CD14-positive monocyte (primary cell): ENCODE results near the gene SPPL3. TPM values are rescaled to one million over a fixed set of nuclear protein-coding genes. Genes with fewer than 3 reads are reported as not detected.

ENCODE experiments used
- DNase-seq, 3 donors: peaks; one replicate each; pipeline ENCODE4 v3.0.0-alpha.2; 2011 to 2022
- H2AFZ ChIP-seq: 2 replicates; pipeline ENCODE4 v1.6.0; 2012; ENCODE audit warnings: mild to moderate bottlenecking, low read depth, low read length, inconsistent platforms; ENCODE audit not compliant: insufficient read depth, poor library complexity, severe bottlenecking
- H3K27ac ChIP-seq, 2 donors: 1 replicate in 1 of 2; 2 replicates in 1 of 2; pipeline ENCODE4 v1.5.1; 2012 to 2013; ENCODE audit warnings: low read length in 2 of 2, control low read depth in 1 of 2, inconsistent platforms in 1 of 2, low read depth in 1 of 2, mild to moderate bottlenecking in 1 of 2
- H3K27me3 ChIP-seq, 2 donors: one replicate each; pipeline versions ENCODE4 v1.6.0 to v1.6.1; 2011 to 2013; ENCODE audit warnings: low read length in 2 of 2; ENCODE audit not compliant: control insufficient read depth in 2 of 2, insufficient read depth in 2 of 2
- H3K36me3 ChIP-seq, 2 donors: replicated peaks in 1 of 2; 1 replicate in 1 of 2; 2 replicates in 1 of 2; pipeline versions ENCODE4 v1.5.1 to v1.6.1; 2012 to 2013; ENCODE audit warnings: low read length in 2 of 2, control low read depth in 1 of 2, inconsistent platforms in 1 of 2, mild to moderate bottlenecking in 1 of 2; ENCODE audit not compliant: insufficient read depth in 2 of 2, control insufficient read depth in 1 of 2
- H3K4me1 ChIP-seq, 2 donors: 1 replicate in 1 of 2; 2 replicates in 1 of 2; pipeline versions ENCODE4 v1.5.1 to v1.6.1; 2012 to 2013; ENCODE audit warnings: low read length in 2 of 2, control low read depth in 1 of 2, inconsistent platforms in 1 of 2, mild to moderate bottlenecking in 1 of 2, moderate library complexity in 1 of 2; ENCODE audit not compliant: insufficient read depth in 2 of 2, control insufficient read depth in 1 of 2
- H3K4me2 ChIP-seq: replicated peaks from 2 replicates; pipeline ENCODE3; 2012; ENCODE audit warnings: low read length, moderate library complexity, mild to moderate bottlenecking; ENCODE audit not compliant: poor library complexity, severe bottlenecking; ENCODE audit errors: extremely low read depth
- H3K4me3 ChIP-seq, 3 experiments: fragments of 200-600 bp in 1 of 3; sonication (generic) in 1 of 3; replicated peaks in 1 of 3; 1 replicate in 2 of 3; 2 replicates in 1 of 3; pipeline ENCODE4 v1.5.1; 2011 to 2013; ENCODE audit warnings: low read length in 3 of 3, mild to moderate bottlenecking in 3 of 3, control low read depth in 2 of 3, low read depth in 2 of 3, inconsistent platforms in 1 of 3, moderate library complexity in 1 of 3
- H3K79me2 ChIP-seq: 2 replicates; pipeline ENCODE4 v1.6.0; 2012; ENCODE audit warnings: mild to moderate bottlenecking, control low read depth, inconsistent platforms, low read length, moderate library complexity; ENCODE audit not compliant: insufficient read depth
- H3K9ac ChIP-seq: 2 replicates; pipeline ENCODE4 v1.6.0; 2017; ENCODE audit warnings: low read length, mild to moderate bottlenecking; ENCODE audit not compliant: insufficient read depth, poor library complexity, severe bottlenecking
- H3K9me3 ChIP-seq, 2 donors: replicated peaks in 1 of 2; 1 replicate in 1 of 2; 2 replicates in 1 of 2; pipeline versions ENCODE4 v1.5.1 to v1.6.1; 2012 to 2013; ENCODE audit warnings: low read length in 2 of 2, control low read depth in 1 of 2; ENCODE audit not compliant: control insufficient read depth in 1 of 2, insufficient read depth in 1 of 2
- H4K20me1 ChIP-seq: 2 replicates; pipeline ENCODE4 v1.6.0; 2012; ENCODE audit warnings: mild to moderate bottlenecking, low read length, control low read depth, moderate library complexity; ENCODE audit not compliant: insufficient read depth
- H3K27ac Mint-ChIP-seq, 7 donors: one replicate each; pipeline ENCODE4 v1.8.0; 2020; ENCODE audit warnings: mild to moderate bottlenecking in 7 of 7, mixed read lengths in 7 of 7, moderate library complexity in 6 of 7, inconsistent platforms in 2 of 7
- H3K27me3 Mint-ChIP-seq, 3 donors: one replicate each; pipeline ENCODE4 v1.8.0; 2021 to 2022; ENCODE audit warnings: low read depth in 3 of 3, mild to moderate bottlenecking in 3 of 3, mixed read lengths in 3 of 3, moderate library complexity in 3 of 3, inconsistent platforms in 1 of 3
- H3K36me3 Mint-ChIP-seq, 2 donors: one replicate each; pipeline ENCODE4 v1.8.0; 2020; ENCODE audit warnings: mixed read lengths in 2 of 2, inconsistent platforms in 1 of 2, mild to moderate bottlenecking in 1 of 2
- H3K4me1 Mint-ChIP-seq: one replicate; pipeline ENCODE4 v1.8.0; 2020; ENCODE audit warnings: mild to moderate bottlenecking, mixed read lengths
- H3K4me3 Mint-ChIP-seq, 2 donors: one replicate each; pipeline ENCODE4 v1.8.0; 2020; ENCODE audit warnings: mild to moderate bottlenecking in 2 of 2, mixed read lengths in 2 of 2, moderate library complexity in 1 of 2
- H3K9me3 Mint-ChIP-seq, 7 donors: one replicate each; pipeline ENCODE4 v1.8.0; 2020 to 2022; ENCODE audit warnings: mixed read lengths in 7 of 7, mild to moderate bottlenecking in 6 of 7, moderate library complexity in 6 of 7, inconsistent platforms in 2 of 7
- CTCF ChIP-seq: fragments of 200-600 bp; IDR thresholded peaks from one replicate; pipeline ENCODE4 v1.8.0; 2022; ENCODE audit warnings: antibody characterized with exemption, mild to moderate bottlenecking
- WGBS: methylation state at CpG from one replicate; pipeline ENCODE4 v1.1.5; 2013; ENCODE audit warnings: missing lambda C conversion rate; ENCODE audit not compliant: insufficient coverage; 5-methylcytosine and 5-hydroxymethylcytosine counted together
- intact Hi-C, 2 donors: fragments of 100-400 bp; cut with micrococcal nuclease; formaldehyde crosslinking; loops; one replicate each; pipeline versions ENCODE4 v1.15.0 to v1.15.1; 2023
- polyA plus RNA-seq, 3 donors: library from polyadenylated mRNA; depleted of rRNA in 1 of 3; unstranded in 2 of 3; stranded (reverse) in 1 of 3; fragments of 300-500 nt in 2 of 3; fragments of >200 nt in 1 of 3; fragmentation: Illumina TruSeq in 2 of 3; gene quantifications; 1 replicate in 2 of 3; 2 replicates in 1 of 3; pipeline ENCODE4 v1.2.3, GENCODE V29; 2012 to 2021

The SPPL3 gene
- polyA plus RNA-seq, 3 donors, result 14.5 to 18.6 (median 18.5) TPM

DNA sequence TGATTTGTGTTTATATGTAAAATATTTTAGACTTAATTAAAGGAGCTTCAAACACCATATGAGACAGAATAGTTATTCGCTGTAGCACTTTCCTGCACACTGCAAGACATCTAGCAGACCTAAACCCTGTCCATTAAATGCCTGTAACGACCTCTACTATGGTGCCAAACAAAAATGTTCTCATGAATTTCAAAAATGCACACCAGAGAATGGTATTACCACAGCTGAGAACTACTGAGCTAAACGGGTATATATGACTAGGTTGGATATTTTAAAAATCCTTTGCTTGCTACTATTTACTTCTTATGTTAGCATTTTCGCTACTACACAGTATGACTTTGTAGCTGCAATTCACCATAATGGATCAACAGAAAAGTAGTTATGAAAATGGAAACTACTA is 34.8 kb downstream of the SPPL3 start:
- intact Hi-C loops, result no loop called here
- no CpG with 5 or more reads among the region's 4 CpGs for WGBS
- Mint-ChIP-seq H3K9me3 (peaks cover 0 to 2% (median 0%) of the 10 kb centered on the region in 7 donors), H3K4me1 (peaks cover 61% of the 10 kb centered on the region), H3K36me3 (peaks cover 7 to 13% of the 10 kb centered on the region in 2 donors), H3K27me3 (peaks cover 0 to 1% (median 0%) of the 10 kb centered on the region in 3 donors), H3K4me3 (no peak overlapping the region), H3K27ac (no peak overlapping the region)
- no peaks in the 10 kb centered on the region for H3K9me3 ChIP-seq
- H3K4me1 ChIP-seq, result peaks cover 33 to 49% of the 10 kb centered on the region in 2 donors
- H3K36me3 ChIP-seq, result peaks cover 4 to 5% of the 10 kb centered on the region in 2 donors
- DNase-seq, result no peak
- peaks cover 98% of the 10 kb centered on the region for H4K20me1 ChIP-seq
- peaks cover 99% of the 10 kb centered on the region for H3K79me2 ChIP-seq
- H3K27me3 ChIP-seq, result no peaks in the 10 kb centered on the region
- H3K4me3 ChIP-seq, result no peak overlapping the region
- H3K4me2 ChIP-seq, result no peak overlapping the region
- H3K27ac ChIP-seq, result no peak overlapping the region
- TF ChIP-seq CTCF, result no peak
- no peak overlapping the region for H3K9ac ChIP-seq
- H2AFZ ChIP-seq, result no peak overlapping the region

- no peak for TF ChIP-seq CTCF
- peaks cover 0 to 1% (median 0%) of the 10 kb centered on the region in 3 donors for H3K27me3 Mint-ChIP-seq
- intact Hi-C loops, result no loop called here
- Histone ChIP-seq H3K4me2 (no peak overlapping the region), H3K4me3 (no peak overlapping the region), H3K9me3 (no peaks in the 10 kb centered on the region), H3K9ac (no peak overlapping the region), H3K4me1 (peaks cover 11 to 17% of the 10 kb centered on the region in 2 donors), H3K27ac (peak overlapping the region in 1 of 2 donors; percentile 24), H4K20me1 (peaks cover 97% of the 10 kb centered on the region), H3K79me2 (peaks cover 100% of the 10 kb centered on the region), H2AFZ (no peak overlapping the region), H3K36me3 (peaks cover 4 to 5% of the 10 kb centered on the region in 2 donors), H3K27me3 (no peaks in the 10 kb centered on the region)
- no peak overlapping the region for H3K4me3 Mint-ChIP-seq
- WGBS, result 40% methylated on average over 1 of the region's 4 CpGs
- H3K36me3 Mint-ChIP-seq, result peaks cover 5 to 13% of the 10 kb centered on the region in 2 donors
- peak in 1 of 3 donors; percentile 33 for DNase-seq
- peaks cover 37% of the 10 kb centered on the region for H3K4me1 Mint-ChIP-seq
- peak overlapping the region in 4 of 7 donors; percentile 27 to 89 (median 63) for H3K27ac Mint-ChIP-seq
- peaks cover 0 to 2% (median 0%) of the 10 kb centered on the region in 7 donors for H3K9me3 Mint-ChIP-seq
Observed at GRCh38 chr12:120866108-120866507, 38.0 kb downstream of the SPPL3 start.
